GM18507 (cell line): ENCODE results near the gene CPS1.

Experiments
- DNase-seq: peaks from one replicate; pipeline ENCODE4 v3.0.0; 2011; ENCODE audit warnings: low read depth; ENCODE audit not compliant: insufficient read length; ENCODE audit errors: extremely low spot score
- FAIRE-seq: peaks from 2 replicates; lab custom pipeline; 2011; peaks lifted over from hg19 to GRCh38; lab: Jason Lieb, UNC

Gene CPS1

GRCh38 chr2:210544007-210544590, 12.3 kb upstream of the CPS1 start:
- no peak for DNase-seq

GRCh38 chr2:210544831-210545230, 11.6 kb upstream of the CPS1 start:
- FAIRE-seq (peak; percentile 9), DNase-seq (no peak)

More at GRCh38 chr2:210544007-210544590, 12.3 kb upstream of the CPS1 start:
- no peak for FAIRE-seq

GRCh38 chr2:210546424-210547208, 9.8 kb upstream of the CPS1 start:
- DNase-seq = no peak
- no peak for FAIRE-seq

- FAIRE-seq = no peak
- no peak for DNase-seq
These were observed 8.4 kb upstream of the CPS1 start for GRCh38 chr2:210548031-210548430.

- DNase-seq = no peak
- no peak for FAIRE-seq
These were observed 7.5 kb upstream of the CPS1 start for GRCh38 chr2:210548878-210549384.

GRCh38 chr2:210551001-210551400, 5.4 kb upstream of the CPS1 start:
- FAIRE-seq (no peak), DNase-seq (no peak)

- DNase-seq = no peak
- FAIRE-seq = no peak
These were observed 3.0 kb upstream of the CPS1 start for GRCh38 chr2:210553373-210553772.

GRCh38 chr2:210555555-210555954, 844 bp upstream of the CPS1 start:
- no peak for DNase-seq
- no peak for FAIRE-seq

GRCh38 chr2:210557721-210558120, 1.3 kb downstream of the CPS1 start:
- no peak for DNase-seq
- FAIRE-seq = no peak

- FAIRE-seq = no peak
- no peak for DNase-seq
These were observed 2.3 kb downstream of the CPS1 start for GRCh38 chr2:210558708-210559107.

GRCh38 chr2:210559182-210559581, 2.8 kb downstream of the CPS1 start:
- DNase-seq (no peak), FAIRE-seq (no peak)

- FAIRE-seq (no peak), DNase-seq (no peak)
These were observed 5.1 kb downstream of the CPS1 start for GRCh38 chr2:210561475-210561874.

GRCh38 chr2:210562091-210562490, 5.7 kb downstream of the CPS1 start:
- FAIRE-seq = no peak
- DNase-seq = no peak

- FAIRE-seq (no peak), DNase-seq (no peak)
These were observed 6.2 kb downstream of the CPS1 start for GRCh38 chr2:210562502-210563080.

GRCh38 chr2:210567279-210567678, 10.9 kb downstream of the CPS1 start:
- no peak for FAIRE-seq
- DNase-seq = no peak

- FAIRE-seq = no peak
- no peak for DNase-seq
These were observed 11.7 kb downstream of the CPS1 start for GRCh38 chr2:210568108-210568507.

- FAIRE-seq = peak; percentile 82
- DNase-seq = peak; percentile 4
These were observed 21.1 kb downstream of the CPS1 start for GRCh38 chr2:210577263-210578071.

GRCh38 chr2:210584834-210585233, 28.4 kb downstream of the CPS1 start:
- FAIRE-seq = no peak
- DNase-seq = no peak

- DNase-seq = no peak
- no peak for FAIRE-seq
These were observed 30.0 kb downstream of the CPS1 start for GRCh38 chr2:210586381-210586780.

- FAIRE-seq = no peak
- DNase-seq = no peak
These were observed 35.3 kb downstream of the CPS1 start for GRCh38 chr2:210591663-210592062.
